Esophagus squamous epithelium (tissue), 5 donors: ENCODE data around the gene ONECUT3. TPM values are rescaled to one million over a fixed set of nuclear protein-coding genes. Genes with fewer than 3 reads are reported as not detected.
"Not testable (repeated sequence)": the region's sequence is repeated elsewhere in the genome, so short reads cannot be mapped to it uniquely, and the experiment has no call there.

Source experiments
- DNase-seq: peaks from one replicate; lab custom pipeline; 2025; lab: John Stamatoyannopoulos, UW
- H3K27ac ChIP-seq, 4 donors: fragments of 200-600 bp; sonication (generic); one replicate each; pipeline ENCODE4 v1.5.1; 2016 to 2019; ENCODE audit warnings: mild to moderate bottlenecking in 1 of 4
- H3K27me3 ChIP-seq, 4 donors: fragments of 200-600 bp; sonication (generic); 1 replicate in 3 of 4; 2 replicates in 1 of 4; pipeline versions ENCODE4 v1.5.1 to v1.6.0; 2017 to 2021; ENCODE audit warnings: antibody characterized with exemption in 1 of 4
- H3K36me3 ChIP-seq, 3 donors: fragments of 200-600 bp; sonication (generic); one replicate each; pipeline ENCODE4 v1.5.1; 2016 to 2019
- H3K4me1 ChIP-seq, 3 donors: fragments of 200-600 bp; sonication (generic); one replicate each; pipeline ENCODE4 v1.5.1; 2017 to 2019
- H3K4me3 ChIP-seq, 4 donors: fragments of 200-600 bp; sonication (generic); 1 replicate in 3 of 4; 2 replicates in 1 of 4; pipeline ENCODE4 v1.5.1; 2016 to 2019; ENCODE audit warnings: mild to moderate bottlenecking in 2 of 4, moderate library complexity in 1 of 4
- H3K9me3 ChIP-seq, 3 donors: fragments of 200-600 bp; sonication (generic); one replicate each; pipeline ENCODE4 v1.5.1; 2016 to 2019
- POLR2A ChIP-seq, 4 donors: fragments of 450-650 bp; IDR thresholded peaks; one replicate each; pipeline ENCODE4 v1.6.1; 2017; ENCODE audit warnings: antibody characterized with exemption in 4 of 4, mild to moderate bottlenecking in 4 of 4, moderate library complexity in 3 of 4
- WGBS, 2 donors: methylation state at CpG; one replicate each; pipeline ENCODE4 v1.1.5; 2018; 5-methylcytosine and 5-hydroxymethylcytosine counted together
- intact Hi-C: fragments of 100-400 bp; cut with DNase I; formaldehyde crosslinking; loops from one replicate; pipeline ENCODE4 v1.15.0; 2022
- total RNA-seq, 4 donors: library from RNA; depleted of rRNA; stranded (reverse); fragments of >200 nt; gene quantifications; one replicate each; pipeline ENCODE4 v1.1.0, GENCODE V29; 2016
- TF ChIP-seq, protein P1 (sequence below), 6 experiments: fragments of 450-650 bp in 4 of 6; fragments of 200-600 bp in 2 of 6; sonication (generic) in 2 of 6; IDR thresholded peaks; one replicate each; pipeline ENCODE4 v1.5.1; 2016 to 2019; ENCODE audit warnings: antibody characterized with exemption in 6 of 6, mild to moderate bottlenecking in 4 of 6, moderate library complexity in 4 of 6
- donor health status: DM: yes; HTN: yes; CAD: no.

Gene ONECUT3
- not detected for total RNA-seq

DNA sequence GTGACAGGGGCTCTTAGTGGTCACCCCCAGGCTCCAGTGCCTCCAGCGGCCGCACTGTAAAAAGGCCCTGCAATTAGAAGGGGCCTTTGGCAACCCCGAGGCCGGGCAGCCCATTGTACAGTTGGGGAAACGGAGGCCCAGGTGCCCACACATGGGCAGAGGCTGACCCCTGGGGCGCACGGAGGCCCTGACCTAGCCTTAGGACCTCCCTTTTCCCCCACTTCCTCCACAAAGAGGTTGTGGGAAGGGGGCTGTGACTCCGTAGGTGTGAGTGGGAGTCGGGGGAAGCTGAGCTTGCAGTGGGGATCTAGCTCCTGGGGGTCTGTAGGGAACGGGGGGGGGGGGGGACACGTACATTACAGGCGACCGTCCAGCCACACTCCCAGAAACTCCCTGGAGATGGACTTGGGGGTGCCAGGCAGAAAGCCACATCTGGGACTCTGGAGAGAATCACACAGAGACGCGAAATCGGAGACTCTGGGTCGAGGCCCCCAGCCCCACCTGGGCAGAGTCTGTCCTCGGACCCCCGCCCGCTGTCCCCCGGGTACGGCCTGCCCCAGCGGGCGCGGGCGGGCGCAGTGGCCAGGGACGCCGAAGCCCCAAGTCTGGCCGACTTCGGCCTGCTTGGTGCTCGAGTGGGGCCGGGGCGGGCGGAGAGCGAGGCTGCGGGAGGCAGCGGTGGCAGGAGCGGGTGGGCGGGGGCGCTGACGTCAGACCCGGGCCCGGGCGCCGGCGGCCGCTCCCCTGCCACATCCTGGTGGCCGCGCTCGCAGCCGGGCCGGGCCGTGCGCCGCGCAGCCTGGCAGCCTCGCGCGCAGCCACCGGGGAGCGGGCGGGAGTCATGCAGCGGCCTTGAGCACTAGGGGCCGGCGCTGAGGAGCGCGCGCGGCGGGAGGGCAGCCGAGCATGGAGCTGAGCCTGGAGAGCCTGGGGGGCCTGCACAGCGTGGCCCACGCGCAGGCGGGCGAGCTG is at the start of gene ONECUT3:
ONECUT3 (plus strand) TSS at position 750 of the 972 bp plus-strand sequence; CDS start at position 907, 157 bp downstream.
- Histone ChIP-seq H3K36me3 (no peaks in the 10 kb centered on the region), H3K4me1 (peaks cover 25 to 64% (median 35%) of the 10 kb centered on the region in 3 donors), H3K27ac (no peak within 1 kb of the TSS), H3K4me3 (no peak within 1 kb of the TSS), H3K27me3 (peaks cover 69 to 100% (median 73%) of the 10 kb centered on the region in 4 donors), H3K9me3 (no peaks in the 10 kb centered on the region)
- 0 to 9% methylated on average over 1 to 6 of the region's 77 CpGs for WGBS, 2 donors
- intact Hi-C loops, result no loop called here
- no peak for TF ChIP-seq POLR2A (IDR thresholded peaks at IDR 0.05)
- TF ChIP-seq, protein P1, sequence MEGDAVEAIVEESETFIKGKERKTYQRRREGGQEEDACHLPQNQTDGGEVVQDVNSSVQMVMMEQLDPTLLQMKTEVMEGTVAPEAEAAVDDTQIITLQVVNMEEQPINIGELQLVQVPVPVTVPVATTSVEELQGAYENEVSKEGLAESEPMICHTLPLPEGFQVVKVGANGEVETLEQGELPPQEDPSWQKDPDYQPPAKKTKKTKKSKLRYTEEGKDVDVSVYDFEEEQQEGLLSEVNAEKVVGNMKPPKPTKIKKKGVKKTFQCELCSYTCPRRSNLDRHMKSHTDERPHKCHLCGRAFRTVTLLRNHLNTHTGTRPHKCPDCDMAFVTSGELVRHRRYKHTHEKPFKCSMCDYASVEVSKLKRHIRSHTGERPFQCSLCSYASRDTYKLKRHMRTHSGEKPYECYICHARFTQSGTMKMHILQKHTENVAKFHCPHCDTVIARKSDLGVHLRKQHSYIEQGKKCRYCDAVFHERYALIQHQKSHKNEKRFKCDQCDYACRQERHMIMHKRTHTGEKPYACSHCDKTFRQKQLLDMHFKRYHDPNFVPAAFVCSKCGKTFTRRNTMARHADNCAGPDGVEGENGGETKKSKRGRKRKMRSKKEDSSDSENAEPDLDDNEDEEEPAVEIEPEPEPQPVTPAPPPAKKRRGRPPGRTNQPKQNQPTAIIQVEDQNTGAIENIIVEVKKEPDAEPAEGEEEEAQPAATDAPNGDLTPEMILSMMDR (IDR thresholded peaks at IDR 0.05), result no peak
- no peak for DNase-seq

DNA sequence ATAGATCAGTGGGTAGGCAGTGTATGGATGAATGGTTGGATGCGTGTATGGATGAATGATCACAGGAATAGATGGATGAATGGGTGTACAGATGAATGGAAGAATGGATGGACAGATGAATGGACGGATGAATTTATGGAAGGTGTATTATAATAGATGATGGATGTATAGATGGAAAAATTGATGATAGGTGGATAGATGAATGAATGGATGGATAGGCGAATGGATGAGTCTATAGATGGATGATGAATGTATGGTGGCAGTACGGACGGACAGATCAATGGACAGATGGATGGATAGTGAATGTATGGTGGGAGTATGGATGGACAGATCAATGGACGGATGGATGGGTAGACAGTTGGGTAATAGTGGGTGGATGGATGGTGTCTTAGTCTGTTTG is 49.0 kb upstream of the ONECUT3 start:
- intact Hi-C loops, result no loop called here

DNA sequence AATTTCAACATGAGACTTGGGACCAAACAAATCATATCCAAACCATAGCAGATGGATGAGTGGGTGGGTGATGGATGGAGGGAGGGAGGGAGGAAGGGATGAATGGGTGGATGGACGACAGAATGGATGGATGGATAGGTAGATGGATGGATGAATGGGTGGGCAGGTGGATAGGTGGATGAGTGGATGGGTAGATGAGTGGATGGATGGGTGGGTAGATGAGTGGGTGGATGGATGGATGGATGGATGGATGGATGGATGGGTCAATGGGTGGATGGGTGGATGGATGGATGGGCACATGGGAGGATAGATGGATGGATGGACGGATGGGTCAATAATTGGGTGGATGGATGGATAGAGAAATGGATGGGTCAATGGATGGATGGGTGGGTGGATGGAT is 47.9 kb upstream of the ONECUT3 start:
- H3K9me3 ChIP-seq, result no peaks in the 10 kb centered on the region
- H3K27me3 ChIP-seq, result peaks cover under 1 to 87% (median 6%) of the 10 kb centered on the region in 4 donors
- no peak overlapping the region for H3K4me3 ChIP-seq
- 68 to 74% methylated on average over 2 of the region's 2 CpGs for WGBS, 2 donors
- no peak for DNase-seq
- no peaks in the 10 kb centered on the region for H3K36me3 ChIP-seq
- peaks cover 0 to 4% (median 0%) of the 10 kb centered on the region in 3 donors for H3K4me1 ChIP-seq
- no peak for TF ChIP-seq POLR2A (IDR thresholded peaks at IDR 0.05)
- TF ChIP-seq, protein P1 (IDR thresholded peaks at IDR 0.05), result no peak
- intact Hi-C loops, result no loop called here
- H3K27ac ChIP-seq, result no peak overlapping the region

More for the DNA sequence above, 49.0 kb upstream of the ONECUT3 start:
- no peaks in the 10 kb centered on the region for H3K36me3 ChIP-seq
- peaks cover 6 to 89% (median 7%) of the 10 kb centered on the region in 4 donors for H3K27me3 ChIP-seq
- no peak for DNase-seq
- TF ChIP-seq POLR2A (IDR thresholded peaks at IDR 0.05), result no peak
- TF ChIP-seq, protein P1 (IDR thresholded peaks at IDR 0.05), result no peak
- no peak overlapping the region for H3K4me3 ChIP-seq
- H3K27ac ChIP-seq, result no peak overlapping the region
- H3K9me3 ChIP-seq, result no peaks in the 10 kb centered on the region
- H3K4me1 ChIP-seq, result peaks cover 0 to 5% (median 0%) of the 10 kb centered on the region in 3 donors
- WGBS, 2 donors, result 86 to 89% methylated on average over 6 of the region's 6 CpGs

DNA sequence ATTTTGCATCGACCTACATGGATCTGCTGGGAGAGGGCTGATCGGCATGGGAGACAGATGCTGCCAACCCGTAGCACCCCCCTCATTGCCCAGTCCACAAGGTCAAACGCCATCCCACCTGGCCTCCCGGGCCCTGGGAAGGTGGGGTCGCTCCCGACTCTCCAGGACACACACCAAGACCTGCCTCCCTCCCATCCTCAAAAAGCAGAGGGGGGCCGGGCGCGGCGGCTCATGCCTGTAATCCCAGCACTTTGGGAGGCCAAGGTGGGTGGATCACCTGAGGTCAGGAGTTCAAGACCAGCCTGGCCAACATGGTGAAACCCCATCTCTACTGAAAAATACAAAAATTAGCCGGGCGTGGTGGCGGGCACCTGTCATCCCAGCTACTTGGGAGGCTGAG is 46.7 kb upstream of the ONECUT3 start:
- intact Hi-C loops, H3K27ac ChIP-seq, H3K36me3 ChIP-seq, H3K4me1 ChIP-seq, DNase-seq, H3K4me3 ChIP-seq, H3K9me3 ChIP-seq: not testable (repeated sequence)
- peaks cover 0 to 81% (median under 1%) of the 10 kb centered on the region in 4 donors for H3K27me3 ChIP-seq
- 85 to 89% methylated on average over 5 to 7 of the region's 14 CpGs for WGBS, 2 donors

DNA sequence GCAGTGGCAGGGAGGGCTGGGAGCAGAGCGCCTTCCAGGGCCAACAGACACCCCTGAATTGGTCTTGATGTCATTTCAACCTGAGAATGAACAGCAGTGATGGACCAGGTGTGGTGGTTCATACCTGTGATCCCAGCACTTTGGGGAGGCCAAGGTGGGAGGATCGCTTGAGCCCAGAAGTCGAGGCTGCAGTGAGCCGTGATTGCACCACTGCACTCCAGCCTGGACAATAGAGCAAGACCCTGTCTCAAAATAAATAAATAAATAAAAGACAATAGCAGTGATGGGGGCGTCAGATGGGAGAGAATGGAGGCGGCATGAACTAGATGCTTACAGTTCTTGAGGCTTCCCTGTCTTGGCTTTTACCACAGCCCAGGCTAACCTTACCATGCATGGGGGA is 46.1 kb upstream of the ONECUT3 start:
- no peak overlapping the region for H3K4me3 ChIP-seq
- TF ChIP-seq, protein P1 (IDR thresholded peaks at IDR 0.05), result no peak
- TF ChIP-seq POLR2A (IDR thresholded peaks at IDR 0.05), result no peak
- no peaks in the 10 kb centered on the region for H3K9me3 ChIP-seq
- intact Hi-C loops, result no loop called here
- DNase-seq, result no peak
- no peak overlapping the region for H3K27ac ChIP-seq
- WGBS, 2 donors, result 82 to 88% methylated on average over 6 of the region's 6 CpGs
- peaks cover 0 to 80% (median 0%) of the 10 kb centered on the region in 4 donors for H3K27me3 ChIP-seq
- H3K4me1 ChIP-seq, result no peaks in the 10 kb centered on the region
- no peaks in the 10 kb centered on the region for H3K36me3 ChIP-seq
